Measurements from ENCODE around the gene ENTHD1.
"Not testable (repeated sequence)": the region's sequence is repeated elsewhere in the genome, so short reads cannot be mapped to it uniquely, and the experiment has no call there.

The ENTHD1 gene

GRCh38 chr22:39773976-39774539 is 119.5 kb downstream of the ENTHD1 start:
- FAIRE-seq: no peak

- FAIRE-seq: no peak
Measured at GRCh38 chr22:39773503-39773902, 120.1 kb downstream of the ENTHD1 start.

- no peak for FAIRE-seq
Measured at GRCh38 chr22:39771486-39771885, 122.1 kb downstream of the ENTHD1 start.

GRCh38 chr22:39765661-39766060 is 127.9 kb downstream of the ENTHD1 start:
- FAIRE-seq: no peak

GRCh38 chr22:39765046-39765445 is 128.5 kb downstream of the ENTHD1 start:
- FAIRE-seq: no peak

- no peak for FAIRE-seq
Measured at GRCh38 chr22:39763276-39763675, 130.3 kb downstream of the ENTHD1 start.

- FAIRE-seq: no peak
Measured at GRCh38 chr22:39750759-39751158, 142.8 kb downstream of the ENTHD1 start.

- FAIRE-seq: no peak
Measured at GRCh38 chr22:39748877-39749276, 144.7 kb downstream of the ENTHD1 start.

GRCh38 chr22:39746600-39747262 is 146.8 kb downstream of the ENTHD1 start:
- FAIRE-seq: no peak

GRCh38 chr22:39745789-39746188 is 147.8 kb downstream of the ENTHD1 start:
- no peak for FAIRE-seq

- no peak for FAIRE-seq
Measured at GRCh38 chr22:39744353-39744752, 149.2 kb downstream of the ENTHD1 start.

- no peak for FAIRE-seq
Measured at GRCh38 chr22:39743935-39744334, 149.6 kb downstream of the ENTHD1 start.

- no peak for FAIRE-seq
Measured at GRCh38 chr22:39739338-39740027, 154.1 kb downstream of the ENTHD1 start.

- no peak for FAIRE-seq
Measured at GRCh38 chr22:39738746-39739145, 154.8 kb downstream of the ENTHD1 start.

GRCh38 chr22:39735776-39736175 is 157.8 kb downstream of the ENTHD1 start:
- FAIRE-seq: no peak

- no peak for FAIRE-seq
Measured at GRCh38 chr22:39734866-39735265, 158.7 kb downstream of the ENTHD1 start.

- not testable (repeated sequence) for FAIRE-seq
Measured at GRCh38 chr22:39734046-39734445, 159.5 kb downstream of the ENTHD1 start.

GRCh38 chr22:39733191-39733590 is 160.4 kb downstream of the ENTHD1 start:
- FAIRE-seq: no peak

GRCh38 chr22:39732625-39733024 is 160.9 kb downstream of the ENTHD1 start:
- no peak for FAIRE-seq

GRCh38 chr22:39731881-39732555 is 161.5 kb downstream of the ENTHD1 start:
- no peak for FAIRE-seq

- FAIRE-seq: no peak
Measured at GRCh38 chr22:39731481-39731880, 162.1 kb downstream of the ENTHD1 start.

- no peak for FAIRE-seq
Measured at GRCh38 chr22:39729141-39729934, 164.2 kb downstream of the ENTHD1 start.

All from A204.1 (cell line).